ENCODE measurements around the gene OR5M11.

OR5M11 gene

DNA sequence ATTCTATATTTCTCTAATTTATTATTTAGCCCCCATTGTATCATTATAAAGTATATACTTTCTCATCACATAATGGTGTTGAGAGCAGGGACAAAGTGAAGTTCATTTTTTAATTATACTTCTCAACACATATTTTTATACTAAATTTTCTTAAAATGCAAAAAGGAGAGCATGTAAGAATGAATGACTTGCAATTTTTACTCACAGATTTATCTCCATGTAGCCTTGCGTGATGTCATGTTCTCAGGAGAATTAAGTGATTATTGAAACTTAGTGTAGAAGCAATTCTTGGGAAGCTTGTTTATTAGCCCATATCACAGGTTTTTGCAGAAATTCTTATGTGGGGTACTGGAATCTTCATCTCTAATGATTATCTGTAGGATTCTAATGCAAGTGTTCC lies 682 bp upstream of the OR5M11 start:
- H3K36me3 ChIP-seq: no peaks in the 10 kb centered on the region
- H3K27me3 ChIP-seq: no peaks in the 10 kb centered on the region
- H3K27ac ChIP-seq: no peak overlapping the region
- no peaks in the 10 kb centered on the region for H3K9me3 ChIP-seq
- TF ChIP-seq, protein P1, sequence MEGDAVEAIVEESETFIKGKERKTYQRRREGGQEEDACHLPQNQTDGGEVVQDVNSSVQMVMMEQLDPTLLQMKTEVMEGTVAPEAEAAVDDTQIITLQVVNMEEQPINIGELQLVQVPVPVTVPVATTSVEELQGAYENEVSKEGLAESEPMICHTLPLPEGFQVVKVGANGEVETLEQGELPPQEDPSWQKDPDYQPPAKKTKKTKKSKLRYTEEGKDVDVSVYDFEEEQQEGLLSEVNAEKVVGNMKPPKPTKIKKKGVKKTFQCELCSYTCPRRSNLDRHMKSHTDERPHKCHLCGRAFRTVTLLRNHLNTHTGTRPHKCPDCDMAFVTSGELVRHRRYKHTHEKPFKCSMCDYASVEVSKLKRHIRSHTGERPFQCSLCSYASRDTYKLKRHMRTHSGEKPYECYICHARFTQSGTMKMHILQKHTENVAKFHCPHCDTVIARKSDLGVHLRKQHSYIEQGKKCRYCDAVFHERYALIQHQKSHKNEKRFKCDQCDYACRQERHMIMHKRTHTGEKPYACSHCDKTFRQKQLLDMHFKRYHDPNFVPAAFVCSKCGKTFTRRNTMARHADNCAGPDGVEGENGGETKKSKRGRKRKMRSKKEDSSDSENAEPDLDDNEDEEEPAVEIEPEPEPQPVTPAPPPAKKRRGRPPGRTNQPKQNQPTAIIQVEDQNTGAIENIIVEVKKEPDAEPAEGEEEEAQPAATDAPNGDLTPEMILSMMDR (IDR thresholded peaks at IDR 0.05): no peak
- H3K4me3 ChIP-seq (ENCODE audit: low read depth in 1 of 2, low read length in 1 of 2): no peak overlapping the region
- H3K4me1 ChIP-seq (ENCODE audit: control insufficient read depth in 1 of 2, insufficient read depth in 1 of 2, low read depth in 1 of 2, low read length in 1 of 2): no peaks in the 10 kb centered on the region

DNA sequence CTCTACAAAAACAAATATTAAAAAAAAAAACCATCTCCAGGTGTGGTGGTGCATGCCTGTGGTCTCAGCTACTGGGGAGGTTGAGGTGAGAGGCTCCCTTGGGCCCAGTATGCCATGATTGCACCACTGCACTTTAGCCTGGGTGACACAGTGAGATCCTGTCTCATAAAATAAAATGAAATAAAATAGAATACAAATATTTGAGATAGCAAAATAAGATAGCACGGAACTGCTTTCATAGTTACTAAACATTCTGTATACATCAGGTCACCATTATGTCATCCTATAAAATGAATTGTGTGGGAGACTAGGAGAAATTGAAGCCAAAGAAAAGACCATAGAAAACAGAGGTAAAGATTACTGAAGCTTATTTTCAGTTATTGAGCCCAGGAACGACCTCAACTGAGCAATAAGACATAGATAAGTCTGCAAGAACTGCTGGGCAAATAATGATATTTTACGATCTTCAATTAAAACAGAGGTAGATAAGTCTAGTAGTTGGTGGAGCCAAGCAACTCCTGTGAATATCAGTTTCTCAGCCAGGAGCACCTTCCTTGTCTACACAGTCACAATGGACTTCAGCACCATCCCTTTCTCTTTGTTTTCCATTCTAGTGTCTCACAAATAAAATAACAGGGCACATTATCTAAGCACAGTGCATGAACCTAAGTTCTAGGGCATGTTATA lies 9.9 kb downstream of the OR5M11 start:
- no peak overlapping the region for H3K4me3 ChIP-seq (ENCODE audit: low read depth in 1 of 2, low read length in 1 of 2)
- H3K4me1 ChIP-seq (ENCODE audit: control insufficient read depth in 1 of 2, insufficient read depth in 1 of 2, low read depth in 1 of 2, low read length in 1 of 2): no peaks in the 10 kb centered on the region
- H3K9me3 ChIP-seq: no peaks in the 10 kb centered on the region
- no peaks in the 10 kb centered on the region for H3K27me3 ChIP-seq
- TF ChIP-seq, protein P1 (IDR thresholded peaks at IDR 0.05): no peak
- H3K27ac ChIP-seq: no peak overlapping the region
- no peaks in the 10 kb centered on the region for H3K36me3 ChIP-seq

DNA sequence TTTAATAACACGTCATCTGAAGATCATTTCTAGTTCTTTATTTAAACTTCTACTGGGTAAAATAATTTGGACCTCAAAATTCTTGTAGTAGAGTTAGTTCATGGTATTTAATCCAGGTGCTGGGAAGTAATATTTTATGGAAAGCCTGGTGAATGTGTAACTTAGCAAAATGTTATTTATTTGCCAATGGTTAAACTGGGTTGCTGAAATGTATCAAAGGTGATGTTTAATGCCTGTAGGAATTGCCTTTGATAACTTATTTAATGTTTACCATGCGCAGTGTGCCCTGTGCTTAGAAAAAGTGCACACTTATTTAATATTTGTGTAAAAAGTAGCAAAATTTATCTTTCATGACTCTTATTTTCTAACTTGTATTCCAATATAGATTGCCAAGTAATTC lies 11.2 kb downstream of the OR5M11 start:
- no peaks in the 10 kb centered on the region for H3K27me3 ChIP-seq
- no peaks in the 10 kb centered on the region for H3K4me1 ChIP-seq (ENCODE audit: control insufficient read depth in 1 of 2, insufficient read depth in 1 of 2, low read depth in 1 of 2, low read length in 1 of 2)
- H3K4me3 ChIP-seq (ENCODE audit: low read depth in 1 of 2, low read length in 1 of 2): no peak overlapping the region
- no peak overlapping the region for H3K27ac ChIP-seq
- H3K36me3 ChIP-seq: no peaks in the 10 kb centered on the region
- TF ChIP-seq, protein P1 (IDR thresholded peaks at IDR 0.05): no peak
- no peaks in the 10 kb centered on the region for H3K9me3 ChIP-seq

- Histone ChIP-seq H3K36me3 (no peaks in the 10 kb centered on the region), H3K27me3 (no peaks in the 10 kb centered on the region), H3K9me3 (no peaks in the 10 kb centered on the region), H3K27ac (no peak overlapping the region), H3K4me3 (ENCODE audit: low read depth in 1 of 2, low read length in 1 of 2) (no peak overlapping the region), H3K4me1 (ENCODE audit: control insufficient read depth in 1 of 2, insufficient read depth in 1 of 2, low read depth in 1 of 2, low read length in 1 of 2) (no peaks in the 10 kb centered on the region)
- TF ChIP-seq, protein P1 (IDR thresholded peaks at IDR 0.05): no peak
These were observed 21.0 kb downstream of the OR5M11 start for GRCh38 chr11:56522008-56522407.

DNA sequence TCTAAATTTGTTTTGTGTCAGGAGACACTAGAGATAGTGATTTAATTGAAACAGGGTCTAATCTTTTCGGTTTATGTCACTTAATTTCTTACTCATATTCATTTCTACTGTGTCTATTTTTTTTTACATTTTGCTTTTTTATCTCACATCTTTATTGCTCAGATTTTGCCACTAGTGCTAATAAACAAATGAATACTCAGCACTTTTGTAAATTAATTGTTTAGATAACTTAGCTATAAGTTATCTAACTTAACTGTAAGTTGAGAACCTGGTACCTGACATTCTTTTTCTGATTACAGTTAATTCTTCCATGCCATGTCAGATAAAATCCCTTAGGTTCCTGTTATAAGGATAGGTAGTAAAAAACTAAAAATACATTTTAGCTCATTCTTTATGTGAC lies 29.8 kb downstream of the OR5M11 start:
- no peaks in the 10 kb centered on the region for H3K9me3 ChIP-seq
- TF ChIP-seq, protein P1 (IDR thresholded peaks at IDR 0.05): no peak
- no peaks in the 10 kb centered on the region for H3K27me3 ChIP-seq
- H3K27ac ChIP-seq: no peak overlapping the region
- H3K4me1 ChIP-seq (ENCODE audit: control insufficient read depth in 1 of 2, insufficient read depth in 1 of 2, low read depth in 1 of 2, low read length in 1 of 2): no peaks in the 10 kb centered on the region
- no peaks in the 10 kb centered on the region for H3K36me3 ChIP-seq
- H3K4me3 ChIP-seq (ENCODE audit: low read depth in 1 of 2, low read length in 1 of 2): no peak overlapping the region
